Progenitor cell of endocrine pancreas (in vitro differentiated cells): ENCODE data around the gene ZNF195. TPM values are rescaled to one million over a fixed set of nuclear protein-coding genes. Genes with fewer than 3 reads are reported as not detected.
"Not testable (repeated sequence)": the region's sequence is repeated elsewhere in the genome, so short reads cannot be mapped to it uniquely, and the experiment has no call there.

Experiments
- DNase-seq: peaks from one replicate; pipeline ENCODE4 v3.0.0; 2021; ENCODE audit warnings: low spot score; ENCODE audit not compliant: unreplicated experiment
- H3K27ac Mint-ChIP-seq: 2 replicates; pipeline ENCODE4 v1.8.0; 2021; ENCODE audit warnings: mild to moderate bottlenecking, moderate library complexity, mixed read lengths
- H3K27me3 Mint-ChIP-seq: 2 replicates; pipeline ENCODE4 v1.8.0; 2021; ENCODE audit warnings: mixed read lengths
- H3K36me3 Mint-ChIP-seq: 2 replicates; pipeline ENCODE4 v1.8.0; 2022; ENCODE audit warnings: mixed read lengths; ENCODE audit not compliant: insufficient read depth
- H3K4me1 Mint-ChIP-seq: 2 replicates; pipeline ENCODE4 v1.8.0; 2021; ENCODE audit warnings: low read depth, mixed read lengths
- H3K4me3 Mint-ChIP-seq: 2 replicates; pipeline ENCODE4 v1.8.0; 2021; ENCODE audit warnings: low read depth, mild to moderate bottlenecking, moderate library complexity, mixed read lengths
- H3K9me3 Mint-ChIP-seq: 2 replicates; pipeline ENCODE4 v1.8.0; 2021; ENCODE audit warnings: low read depth, mixed read lengths
- total RNA-seq: library from RNA; stranded (reverse); gene quantifications from 2 replicates; pipeline ENCODE4 v1.2.1, GENCODE V29; 2021
- TF ChIP-seq, protein P1 (sequence below): fragments of 200-600 bp; sonication (generic); IDR thresholded peaks from one replicate; pipeline ENCODE4 v1.5.0; 2021; ENCODE audit warnings: antibody characterized with exemption, mild to moderate bottlenecking; ENCODE audit not compliant: unreplicated experiment

The ZNF195 gene
- total RNA-seq, 1 donor from 2014 or later = 83.9 TPM

DNA sequence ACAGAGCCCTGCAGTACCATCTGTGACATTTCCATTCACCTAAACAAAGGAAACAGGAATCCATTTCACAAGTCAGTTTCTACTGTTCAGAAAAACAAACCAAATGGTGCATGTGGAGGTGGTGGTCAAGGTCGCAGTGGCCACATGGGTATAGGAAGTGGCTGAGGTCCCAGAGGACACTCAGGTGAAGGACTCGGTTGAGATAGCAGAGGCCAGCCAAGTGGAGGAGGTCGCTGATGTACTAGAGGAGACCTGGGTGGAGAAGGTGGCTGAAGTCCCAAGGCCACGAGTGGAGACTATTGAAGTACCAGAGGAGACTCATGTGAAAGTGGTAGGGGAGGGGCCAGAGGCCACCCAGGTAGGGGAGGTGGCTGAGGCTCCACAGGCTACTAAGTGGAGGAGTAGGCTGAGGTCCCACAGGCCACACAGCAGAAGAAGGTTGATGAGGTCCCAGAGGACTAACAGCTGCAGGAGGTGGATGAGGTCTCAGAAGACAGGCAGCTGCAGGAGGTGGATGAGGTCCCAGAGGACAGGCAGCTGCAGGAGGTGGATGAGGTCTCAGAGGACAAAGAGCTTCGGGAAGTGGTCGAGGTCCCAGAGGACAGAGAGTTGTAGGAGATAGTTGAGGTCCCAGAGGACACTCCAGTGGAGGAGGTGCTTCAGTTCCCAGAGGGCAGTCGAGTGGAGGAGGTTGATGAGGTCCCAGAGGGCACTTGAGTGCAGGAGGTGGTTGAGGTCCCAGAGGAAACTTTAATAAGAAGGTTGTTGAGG is 40.2 kb downstream of the ZNF195 start:
- peaks cover 35% of the 10 kb centered on the region for H3K27me3 Mint-ChIP-seq
- no peak overlapping the region for H3K4me3 Mint-ChIP-seq
- no peak for DNase-seq
- H3K4me1 Mint-ChIP-seq = peaks cover 1% of the 10 kb centered on the region
- TF ChIP-seq, protein P1, sequence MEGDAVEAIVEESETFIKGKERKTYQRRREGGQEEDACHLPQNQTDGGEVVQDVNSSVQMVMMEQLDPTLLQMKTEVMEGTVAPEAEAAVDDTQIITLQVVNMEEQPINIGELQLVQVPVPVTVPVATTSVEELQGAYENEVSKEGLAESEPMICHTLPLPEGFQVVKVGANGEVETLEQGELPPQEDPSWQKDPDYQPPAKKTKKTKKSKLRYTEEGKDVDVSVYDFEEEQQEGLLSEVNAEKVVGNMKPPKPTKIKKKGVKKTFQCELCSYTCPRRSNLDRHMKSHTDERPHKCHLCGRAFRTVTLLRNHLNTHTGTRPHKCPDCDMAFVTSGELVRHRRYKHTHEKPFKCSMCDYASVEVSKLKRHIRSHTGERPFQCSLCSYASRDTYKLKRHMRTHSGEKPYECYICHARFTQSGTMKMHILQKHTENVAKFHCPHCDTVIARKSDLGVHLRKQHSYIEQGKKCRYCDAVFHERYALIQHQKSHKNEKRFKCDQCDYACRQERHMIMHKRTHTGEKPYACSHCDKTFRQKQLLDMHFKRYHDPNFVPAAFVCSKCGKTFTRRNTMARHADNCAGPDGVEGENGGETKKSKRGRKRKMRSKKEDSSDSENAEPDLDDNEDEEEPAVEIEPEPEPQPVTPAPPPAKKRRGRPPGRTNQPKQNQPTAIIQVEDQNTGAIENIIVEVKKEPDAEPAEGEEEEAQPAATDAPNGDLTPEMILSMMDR = no peak
- H3K9me3 Mint-ChIP-seq = no peaks in the 10 kb centered on the region
- H3K27ac Mint-ChIP-seq = no peak overlapping the region
- H3K36me3 Mint-ChIP-seq = no peaks in the 10 kb centered on the region

DNA sequence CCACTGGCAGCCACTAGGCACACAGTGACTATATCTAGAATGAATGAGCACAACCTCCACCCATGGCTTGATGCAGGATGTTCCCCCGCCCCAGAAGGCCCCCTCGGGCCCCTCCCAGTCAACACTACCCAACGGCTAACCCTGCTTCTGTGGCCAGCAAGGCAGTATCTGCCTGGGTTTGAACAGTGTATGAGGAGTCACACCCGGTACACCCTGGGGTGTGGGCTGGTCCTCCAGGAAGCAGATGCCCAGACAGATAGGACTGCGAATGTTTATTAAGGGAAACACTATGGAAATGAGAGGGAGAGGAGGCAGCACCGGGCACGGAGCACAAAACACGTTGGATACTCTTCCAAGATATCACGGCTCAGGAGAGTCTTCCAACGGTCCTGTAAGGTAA is 42.5 kb downstream of the ZNF195 start:
- H3K36me3 Mint-ChIP-seq, H3K9me3 Mint-ChIP-seq, H3K27ac Mint-ChIP-seq, DNase-seq, H3K4me1 Mint-ChIP-seq, H3K4me3 Mint-ChIP-seq: not testable (repeated sequence)
- peaks cover 29% of the 10 kb centered on the region for H3K27me3 Mint-ChIP-seq

DNA sequence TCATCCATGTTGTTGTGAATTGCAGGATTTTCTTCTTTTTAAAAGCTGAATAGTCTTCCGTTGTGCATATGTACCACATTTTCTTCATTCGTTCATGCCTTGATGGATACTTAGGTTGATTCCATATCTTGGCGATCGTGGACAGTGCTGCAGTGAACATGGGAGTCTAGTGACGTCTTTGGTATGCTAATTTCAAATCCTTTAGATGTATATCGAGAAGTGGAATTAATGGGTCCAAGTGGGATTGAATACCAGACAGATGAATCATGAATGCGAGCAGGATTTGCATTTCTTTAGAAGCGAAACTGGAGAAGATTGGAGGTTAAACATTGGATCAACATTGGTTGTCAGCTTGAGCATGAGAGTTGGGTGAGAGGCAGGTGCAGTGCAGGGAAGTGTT is 45.8 kb downstream of the ZNF195 start:
- DNase-seq, H3K27ac Mint-ChIP-seq, H3K36me3 Mint-ChIP-seq, H3K4me3 Mint-ChIP-seq, H3K4me1 Mint-ChIP-seq, H3K9me3 Mint-ChIP-seq, H3K27me3 Mint-ChIP-seq: not testable (repeated sequence)

DNA sequence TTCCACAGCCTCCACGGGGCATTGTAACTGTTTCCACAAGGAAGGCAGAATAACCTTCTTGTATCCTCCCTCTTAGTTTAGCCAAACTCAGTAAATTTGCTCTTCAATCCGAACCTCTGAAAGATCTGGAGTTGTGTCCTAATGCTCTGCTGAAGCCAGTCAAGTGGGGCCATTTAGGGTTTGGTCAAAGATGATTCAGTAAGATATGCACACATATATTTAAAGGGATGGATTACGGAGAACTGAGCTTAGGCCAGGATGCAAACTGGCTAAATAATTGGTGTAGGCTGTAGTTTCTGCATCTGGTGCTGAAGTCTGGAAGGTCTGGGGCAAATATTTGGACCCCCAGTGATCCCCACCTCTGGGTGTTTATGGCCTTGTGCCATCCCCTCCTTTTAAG is 47.9 kb downstream of the ZNF195 start:
- not testable (repeated sequence) for H3K27me3 Mint-ChIP-seq, H3K4me1 Mint-ChIP-seq, H3K9me3 Mint-ChIP-seq, H3K4me3 Mint-ChIP-seq, DNase-seq, H3K36me3 Mint-ChIP-seq, H3K27ac Mint-ChIP-seq

DNA sequence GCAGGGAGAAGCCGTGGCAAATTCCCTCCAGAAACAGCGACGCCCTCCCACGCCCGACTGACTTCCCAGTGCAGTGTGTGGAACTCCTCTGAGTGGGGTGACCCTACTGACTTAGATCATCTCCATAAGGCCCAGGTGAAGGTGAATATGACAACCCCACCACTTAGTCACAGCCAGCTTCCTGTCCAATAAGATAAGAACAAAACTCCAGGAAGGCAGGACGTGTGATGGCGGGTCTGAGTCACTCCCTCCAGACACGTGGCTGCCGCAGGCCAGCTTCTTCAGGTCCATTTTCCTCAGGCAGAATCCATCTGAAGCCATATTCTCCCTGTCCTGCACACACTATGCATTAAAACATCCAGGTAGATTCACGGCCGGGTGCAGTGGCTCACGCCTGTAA is 48.9 kb downstream of the ZNF195 start:
- H3K36me3 Mint-ChIP-seq, H3K27me3 Mint-ChIP-seq, H3K9me3 Mint-ChIP-seq, H3K27ac Mint-ChIP-seq, H3K4me1 Mint-ChIP-seq, DNase-seq, H3K4me3 Mint-ChIP-seq: not testable (repeated sequence)

DNA sequence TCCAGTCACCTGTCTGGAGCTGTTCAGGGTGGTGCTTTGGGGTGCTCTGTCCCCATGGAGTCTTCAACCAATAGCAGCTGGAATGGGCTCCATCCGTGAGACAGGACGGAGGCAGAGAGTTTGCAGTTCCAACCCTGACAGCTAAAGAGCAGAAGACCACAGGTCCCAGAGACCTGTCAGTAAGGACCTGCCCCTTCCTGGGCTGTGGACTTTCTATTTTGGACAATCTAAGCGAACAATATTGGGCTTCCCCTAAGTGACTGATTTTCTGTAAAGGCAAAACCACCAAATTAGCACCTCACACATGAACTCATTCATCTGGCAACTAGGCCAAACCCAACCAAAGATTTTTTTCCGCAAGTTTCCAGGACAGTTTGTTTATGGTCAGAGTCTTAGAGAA is 50.4 kb downstream of the ZNF195 start:
- H3K4me3 Mint-ChIP-seq, DNase-seq, H3K27me3 Mint-ChIP-seq, H3K9me3 Mint-ChIP-seq, H3K27ac Mint-ChIP-seq, H3K36me3 Mint-ChIP-seq, H3K4me1 Mint-ChIP-seq: not testable (repeated sequence)

DNA sequence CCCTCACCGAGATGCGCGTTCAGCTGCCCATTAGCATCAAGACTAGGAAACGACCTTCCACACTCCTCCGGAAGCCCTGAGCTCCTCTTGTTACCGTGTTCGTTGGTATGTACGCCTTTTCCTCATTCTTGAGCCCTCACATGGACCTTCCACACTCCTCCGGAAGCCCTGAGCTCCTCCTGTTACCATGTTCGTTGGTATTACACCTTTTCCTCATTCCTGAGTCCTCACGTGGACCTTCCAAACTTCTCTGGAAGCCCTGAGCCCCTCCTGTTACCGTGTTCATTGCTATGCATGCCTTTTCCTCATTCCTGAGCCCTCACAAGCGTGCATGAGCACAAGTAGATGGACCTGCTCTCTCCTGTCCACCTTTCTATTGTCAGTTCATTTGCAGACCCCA is 52.5 kb downstream of the ZNF195 start:
- not testable (repeated sequence) for H3K27ac Mint-ChIP-seq, H3K27me3 Mint-ChIP-seq, H3K4me3 Mint-ChIP-seq, H3K9me3 Mint-ChIP-seq, H3K4me1 Mint-ChIP-seq, H3K36me3 Mint-ChIP-seq, DNase-seq

DNA sequence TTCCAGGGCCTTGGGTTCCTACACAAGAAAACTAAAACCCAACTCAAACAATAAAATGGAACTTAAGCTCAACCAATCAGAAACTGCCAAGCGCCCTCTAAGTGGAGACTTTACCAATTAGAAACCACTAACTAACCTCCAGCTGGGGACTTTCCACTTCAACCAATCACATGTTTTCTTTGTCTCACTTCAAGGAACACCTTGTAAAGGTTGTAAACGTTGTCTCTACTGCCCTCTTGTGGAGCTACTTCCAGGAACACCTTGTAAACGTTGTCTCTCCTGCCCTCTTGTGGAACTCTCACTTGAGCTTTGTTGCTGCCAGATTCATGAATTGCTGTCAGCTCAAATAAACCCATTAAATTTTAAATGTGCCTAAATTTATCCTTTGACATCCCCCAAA is 54.2 kb downstream of the ZNF195 start:
- not testable (repeated sequence) for H3K4me1 Mint-ChIP-seq, H3K9me3 Mint-ChIP-seq, H3K36me3 Mint-ChIP-seq, H3K4me3 Mint-ChIP-seq, H3K27me3 Mint-ChIP-seq, H3K27ac Mint-ChIP-seq, DNase-seq

Other genes with a start within 250 kb of the ZNF195 start
- gene OSBPL5, start 213.8 kb downstream of the ZNF195 start, total RNA-seq = 11.9 and 13.3 TPM in 2 replicates
- gene MRGPRG, start 160.3 kb downstream of the ZNF195 start, total RNA-seq = not detected in 2 replicates
- not detected in 2 replicates for gene MRGPRE, start 146.7 kb downstream of the ZNF195 start, total RNA-seq